ENCODE measurements around the gene BIN1.

DNA sequence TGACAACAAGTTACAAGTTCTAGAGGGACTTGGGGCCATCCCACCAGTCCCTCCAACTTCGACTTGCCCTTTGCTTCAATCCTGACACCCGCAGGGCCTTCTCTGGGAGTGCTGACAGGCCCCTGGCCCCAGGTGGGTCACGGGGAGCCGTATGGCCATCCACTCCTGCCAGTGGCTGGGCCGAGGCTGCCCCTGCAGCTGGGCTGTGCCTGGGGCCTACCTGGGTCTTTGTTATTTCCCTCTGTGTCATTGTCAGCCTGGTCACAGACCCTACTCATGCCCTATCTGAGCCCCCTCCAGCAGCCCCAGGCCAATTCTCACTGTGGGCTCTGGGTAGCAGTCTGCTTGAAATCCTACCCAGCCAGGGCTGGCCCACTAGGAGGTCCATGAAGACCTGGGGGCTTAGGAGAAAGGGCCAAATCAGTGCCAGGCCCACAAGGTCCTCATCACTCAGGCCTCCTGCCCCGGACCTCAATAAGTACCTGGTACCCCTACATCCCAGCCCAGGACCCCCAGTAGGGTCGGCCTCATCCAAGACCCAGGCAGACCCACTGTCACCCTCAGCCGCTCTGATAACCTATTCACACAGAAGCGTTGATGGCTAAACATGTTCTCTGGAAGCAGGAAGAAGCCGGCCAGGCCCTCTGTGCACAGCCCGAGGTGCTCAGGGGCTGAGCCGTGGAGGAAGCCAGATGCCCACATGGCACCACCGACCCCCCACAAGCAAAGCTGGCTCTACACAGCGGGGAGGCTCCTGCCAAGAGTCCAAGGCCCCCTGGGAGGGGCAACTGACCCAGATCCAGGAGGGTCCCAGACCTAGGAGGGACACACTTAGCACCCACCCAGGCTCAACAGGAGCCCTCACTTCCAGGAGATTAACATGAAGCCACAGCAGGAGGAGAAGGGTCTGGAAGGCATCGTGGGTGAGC, 57.7 kb downstream of the BIN1 start:
- TF ChIP-seq, protein P1, sequence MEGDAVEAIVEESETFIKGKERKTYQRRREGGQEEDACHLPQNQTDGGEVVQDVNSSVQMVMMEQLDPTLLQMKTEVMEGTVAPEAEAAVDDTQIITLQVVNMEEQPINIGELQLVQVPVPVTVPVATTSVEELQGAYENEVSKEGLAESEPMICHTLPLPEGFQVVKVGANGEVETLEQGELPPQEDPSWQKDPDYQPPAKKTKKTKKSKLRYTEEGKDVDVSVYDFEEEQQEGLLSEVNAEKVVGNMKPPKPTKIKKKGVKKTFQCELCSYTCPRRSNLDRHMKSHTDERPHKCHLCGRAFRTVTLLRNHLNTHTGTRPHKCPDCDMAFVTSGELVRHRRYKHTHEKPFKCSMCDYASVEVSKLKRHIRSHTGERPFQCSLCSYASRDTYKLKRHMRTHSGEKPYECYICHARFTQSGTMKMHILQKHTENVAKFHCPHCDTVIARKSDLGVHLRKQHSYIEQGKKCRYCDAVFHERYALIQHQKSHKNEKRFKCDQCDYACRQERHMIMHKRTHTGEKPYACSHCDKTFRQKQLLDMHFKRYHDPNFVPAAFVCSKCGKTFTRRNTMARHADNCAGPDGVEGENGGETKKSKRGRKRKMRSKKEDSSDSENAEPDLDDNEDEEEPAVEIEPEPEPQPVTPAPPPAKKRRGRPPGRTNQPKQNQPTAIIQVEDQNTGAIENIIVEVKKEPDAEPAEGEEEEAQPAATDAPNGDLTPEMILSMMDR (optimal IDR thresholded peaks at IDR 0.05 in 1 of 3, IDR thresholded peaks at IDR 0.05 in 1 of 3, conservative IDR thresholded peaks at IDR 0.05 in 1 of 3; ENCODE audit: extremely low read depth in 1 of 3, insufficient read depth in 2 of 3, low read length in 3 of 3) = no peak
- no peak for TF ChIP-seq EZH2 (IDR thresholded peaks at IDR 0.05; ENCODE audit: low read length)
